Keratinocyte (primary cell): ENCODE measurements around the gene KCNH2. TPM values are rescaled to one million over a fixed set of nuclear protein-coding genes. Genes with fewer than 3 reads are reported as not detected.

Experiments
- DNase-seq: peaks from one replicate; pipeline ENCODE4 v3.0.0-alpha.2; 2011; ENCODE audit warnings: low read depth, missing footprints, low spot score
- FAIRE-seq: peaks from 2 replicates; lab custom pipeline; 2011; peaks lifted over from hg19 to GRCh38; lab: Jason Lieb, UNC
- H2AFZ ChIP-seq: 2 replicates; pipeline ENCODE4 v1.6.0; 2012; ENCODE audit warnings: low read length, control low read depth, inconsistent platforms; ENCODE audit not compliant: control insufficient read depth
- H3K27ac ChIP-seq: 2 replicates; pipeline ENCODE4 v1.5.1; 2011; ENCODE audit warnings: low read length; ENCODE audit not compliant: control insufficient read depth, insufficient read depth
- H3K27me3 ChIP-seq: 3 replicates; pipeline ENCODE4 v1.6.0; 2011; ENCODE audit warnings: low read length; ENCODE audit not compliant: control insufficient read depth, insufficient read depth; ENCODE audit errors: extremely low read depth
- H3K36me3 ChIP-seq, 2 experiments: 2 replicates in 1 of 2; 3 replicates in 1 of 2; pipeline ENCODE4 v1.5.1; 2011; ENCODE audit warnings: low read length in 2 of 2, mild to moderate bottlenecking in 1 of 2; ENCODE audit not compliant: control insufficient read depth in 2 of 2, insufficient read depth in 2 of 2; ENCODE audit errors: extremely low read depth in 1 of 2
- H3K4me1 ChIP-seq: 3 replicates; pipeline ENCODE4 v1.5.1; 2011; ENCODE audit warnings: low read length; ENCODE audit not compliant: control insufficient read depth, insufficient read depth; ENCODE audit errors: extremely low read depth
- H3K4me2 ChIP-seq: 3 replicates; pipeline ENCODE4 v1.6.0; 2011; ENCODE audit warnings: low read depth, low read length; ENCODE audit not compliant: control insufficient read depth, insufficient read depth; ENCODE audit errors: extremely low read depth
- H3K4me3 ChIP-seq, 3 experiments: fragments of 200-600 bp in 1 of 3; sonication (generic) in 1 of 3; 2 replicates in 2 of 3; 3 replicates in 1 of 3; pipeline ENCODE4 v1.5.1; 2011 to 2016; ENCODE audit warnings: low read length in 3 of 3, mild to moderate bottlenecking in 3 of 3, control low read depth in 2 of 3, inconsistent platforms in 1 of 3, low read depth in 1 of 3, mixed read lengths in 1 of 3, mixed run types in 1 of 3, moderate library complexity in 1 of 3; ENCODE audit not compliant: control insufficient read depth in 2 of 3, insufficient read depth in 2 of 3; ENCODE audit errors: extremely low read depth in 1 of 3
- H3K79me2 ChIP-seq: 2 replicates; pipeline ENCODE4 v1.6.0; 2012; ENCODE audit warnings: low read length; ENCODE audit not compliant: control insufficient read depth, insufficient read depth
- H3K9ac ChIP-seq: 3 replicates; pipeline ENCODE4 v1.6.0; 2011; ENCODE audit warnings: low read length; ENCODE audit not compliant: control insufficient read depth, insufficient read depth; ENCODE audit errors: extremely low read depth
- H3K9me1 ChIP-seq: 3 replicates; pipeline ENCODE4 v1.6.0; 2011; ENCODE audit warnings: low read length; ENCODE audit not compliant: control insufficient read depth, insufficient read depth; ENCODE audit errors: extremely low read depth
- H3K9me3 ChIP-seq: 2 replicates; pipeline ENCODE4 v1.5.1; 2012; ENCODE audit warnings: low read depth, low read length; ENCODE audit not compliant: control insufficient read depth
- H4K20me1 ChIP-seq: 3 replicates; pipeline ENCODE4 v1.6.0; 2011; ENCODE audit warnings: low read length; ENCODE audit not compliant: control insufficient read depth, insufficient read depth; ENCODE audit errors: extremely low read depth
- CTCF ChIP-seq, 3 experiments: IDR thresholded peaks in 1 of 3; conservative IDR thresholded peaks in 1 of 3; optimal IDR thresholded peaks in 1 of 3; 2 replicates in 2 of 3; 3 replicates in 1 of 3; pipeline versions ENCODE3 to v1.5.1; 2011; ENCODE audit warnings: low read length in 3 of 3, mild to moderate bottlenecking in 3 of 3, moderate library complexity in 2 of 3, control low read depth in 1 of 3, inconsistent platforms in 1 of 3; ENCODE audit not compliant: insufficient read depth in 2 of 3; ENCODE audit errors: extremely low read depth in 1 of 3
- EZH2 ChIP-seq: IDR thresholded peaks from one replicate; pipeline ENCODE4 v1.6.1; 2012; ENCODE audit warnings: inconsistent platforms, mild to moderate bottlenecking, low read length, moderate library complexity
- dilution Hi-C: fragments of 300-500 bp; cut with MboI; formaldehyde crosslinking; loops from one replicate; pipeline ENCODE4 v1.7.0; 2020; ENCODE audit warnings: low sequenced_read_pairs; ENCODE audit not compliant: extremely low pct_ligation_motif_present
- polyA plus RNA-seq, 5 experiments: library from polyadenylated mRNA; depleted of rRNA in 3 of 5; stranded (reverse) in 3 of 5; stranded (forward) in 1 of 5; unstranded in 1 of 5; fragments of >200 nt; gene quantifications; 1 replicate in 1 of 5; 2 replicates in 3 of 5; 3 replicates in 1 of 5; pipeline versions ENCODE4 v1.2.1 to v1.2.3, GENCODE V29; 2011 to 2012; ENCODE audit warnings: missing spikeins in 2 of 5, low read depth in 1 of 5, low replicate concordance in 1 of 5

KCNH2 gene
- polyA plus RNA-seq, 1 donor (not counting 4 experiments of a cell fraction or from before 2014, with no cell fraction given), result 0.03 TPM

DNA sequence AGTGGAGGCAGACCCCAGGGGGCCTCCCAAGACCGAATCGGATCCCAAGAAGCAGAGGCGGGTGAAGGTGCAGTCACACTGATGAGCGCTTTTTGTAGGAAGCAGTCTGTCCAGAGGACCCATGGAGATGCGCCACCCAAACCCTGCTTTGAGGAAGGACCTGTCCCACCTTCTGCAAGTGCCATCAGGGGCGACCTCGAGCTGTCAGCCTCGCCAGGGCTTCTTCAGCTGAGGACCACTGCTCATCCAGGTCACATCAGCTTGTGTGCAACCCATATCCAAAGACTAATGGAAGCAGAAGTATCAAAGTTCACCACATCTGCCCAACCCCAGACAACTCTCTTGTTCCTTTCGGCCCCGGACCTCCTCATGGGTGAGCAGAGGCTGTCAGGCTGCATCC lies 61.5 kb downstream of the KCNH2 start:
- TF ChIP-seq EZH2, result no peak
- no peak for TF ChIP-seq CTCF (optimal IDR thresholded peaks at IDR 0.05 in 1 of 3, IDR thresholded peaks at IDR 0.05 in 1 of 3, conservative IDR thresholded peaks at IDR 0.05 in 1 of 3; ENCODE audit: extremely low read depth in 1 of 3, insufficient read depth in 2 of 3, low read length in 3 of 3)
- Histone ChIP-seq H3K36me3 (no peaks in the 10 kb centered on the region), H2AFZ (no peak overlapping the region), H3K9ac (no peak overlapping the region), H3K27ac (no peak overlapping the region), H3K79me2 (no peaks in the 10 kb centered on the region), H3K27me3 (no peaks in the 10 kb centered on the region), H3K4me2 (no peak overlapping the region), H3K9me3 (no peaks in the 10 kb centered on the region), H3K4me3 (no peak overlapping the region), H4K20me1 (no peaks in the 10 kb centered on the region), H3K4me1 (no peaks in the 10 kb centered on the region), H3K9me1 (no peaks in the 10 kb centered on the region)
- no peak for FAIRE-seq
- DNase-seq, result no peak
- dilution Hi-C loops, result no loop called here

DNA sequence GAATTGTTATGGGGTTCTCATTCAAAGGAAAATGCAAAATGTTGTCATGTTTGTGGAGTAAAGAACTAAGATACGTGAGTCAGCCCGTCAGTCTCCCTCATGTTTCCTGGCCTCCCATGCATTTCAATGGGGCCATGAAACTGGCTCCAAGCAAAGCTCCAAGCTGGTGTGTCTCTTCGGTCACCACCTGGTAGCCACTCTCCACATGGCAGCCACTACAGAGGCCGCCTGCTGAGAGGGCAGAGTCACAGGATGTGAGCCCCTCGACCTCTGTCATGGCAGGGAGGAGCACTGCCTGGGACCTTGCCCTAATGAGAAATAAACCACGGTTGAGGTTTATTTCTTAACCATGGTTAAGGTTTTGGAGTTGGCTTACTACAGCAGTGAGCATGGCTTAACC lies 63.2 kb downstream of the KCNH2 start:
- no peak overlapping the region for H2AFZ ChIP-seq
- no peak overlapping the region for H3K27ac ChIP-seq
- H3K79me2 ChIP-seq, result no peaks in the 10 kb centered on the region
- H3K4me3 ChIP-seq, result no peak overlapping the region
- TF ChIP-seq EZH2 (no peak), CTCF (optimal IDR thresholded peaks at IDR 0.05 in 1 of 3, IDR thresholded peaks at IDR 0.05 in 1 of 3, conservative IDR thresholded peaks at IDR 0.05 in 1 of 3; ENCODE audit: extremely low read depth in 1 of 3, insufficient read depth in 2 of 3, low read length in 3 of 3) (no peak)
- peaks cover 5% of the 10 kb centered on the region for H3K27me3 ChIP-seq
- H3K4me1 ChIP-seq, result no peaks in the 10 kb centered on the region
- dilution Hi-C loops, result no loop called here
- DNase-seq (no peak), FAIRE-seq (no peak)
- H3K9ac ChIP-seq, result no peak overlapping the region
- H3K4me2 ChIP-seq, result no peak overlapping the region
- H3K36me3 ChIP-seq, result no peaks in the 10 kb centered on the region
- no peaks in the 10 kb centered on the region for H3K9me1 ChIP-seq
- H3K9me3 ChIP-seq, result no peaks in the 10 kb centered on the region
- no peaks in the 10 kb centered on the region for H4K20me1 ChIP-seq
